SK-N-MC (cell line): ENCODE measurements around the gene SYNPO2.
"Not testable (repeated sequence)": the region's sequence is repeated elsewhere in the genome, so short reads cannot be mapped to it uniquely, and the experiment has no call there.

Experiments used
- DNase-seq: peaks from one replicate; pipeline ENCODE4 v3.0.0-alpha.2; 2011; ENCODE audit warnings: low read depth, low spot score
- H3K27ac ChIP-seq: fragments of 200-600 bp; sonication (generic); 2 replicates; pipeline ENCODE4 v1.5.1; 2016; ENCODE audit warnings: mixed run types
- H3K36me3 ChIP-seq: fragments of 200-600 bp; sonication (generic); 2 replicates; pipeline ENCODE4 v1.6.1; 2017; ENCODE audit warnings: antibody characterized with exemption, low read length, mixed read lengths; ENCODE audit not compliant: insufficient read depth
- H3K4me3 ChIP-seq: fragments of 200-600 bp; sonication (generic); 2 replicates; pipeline ENCODE4 v1.5.1; 2016
- H3K9ac ChIP-seq: fragments of 200-600 bp; sonication (generic); 2 replicates; pipeline ENCODE4 v1.8.0; 2017; ENCODE audit warnings: mixed run types, mixed read lengths; ENCODE audit not compliant: insufficient read length
- H3K9me3 ChIP-seq: fragments of 200-600 bp; sonication (generic); 2 replicates; pipeline ENCODE4 v1.6.1; 2017; ENCODE audit warnings: low read depth, mild to moderate bottlenecking, antibody characterized with exemption, low read length, moderate library complexity, mixed read lengths
- EZH2 ChIP-seq: fragments of 200-600 bp; sonication (generic); IDR thresholded peaks from one replicate; pipeline ENCODE4 v1.6.1; 2017; ENCODE audit warnings: antibody characterized with exemption
- FOXP2 ChIP-seq: optimal IDR thresholded peaks from 2 replicates; pipeline ENCODE3; 2011; ENCODE audit warnings: mild to moderate bottlenecking, moderate library complexity; ENCODE audit not compliant: insufficient read depth; ENCODE audit errors: extremely low read length, control extremely low read depth
- POLR2AphosphoS5 ChIP-seq: IDR thresholded peaks from 2 replicates; pipeline ENCODE4 v1.6.1; 2012; ENCODE audit warnings: mild to moderate bottlenecking, low read depth, low read length, borderline replicate concordance

The SYNPO2 gene

GRCh38 chr4:119005928-119006460 is 117.3 kb downstream of the SYNPO2 start:
- Histone ChIP-seq H3K9ac (no peak overlapping the region), H3K9me3 (no peaks in the 10 kb centered on the region), H3K27ac (no peak overlapping the region), H3K36me3 (no peaks in the 10 kb centered on the region), H3K4me3 (no peak overlapping the region)
- no peak for DNase-seq
- no peak for TF ChIP-seq POLR2AphosphoS5

DNA sequence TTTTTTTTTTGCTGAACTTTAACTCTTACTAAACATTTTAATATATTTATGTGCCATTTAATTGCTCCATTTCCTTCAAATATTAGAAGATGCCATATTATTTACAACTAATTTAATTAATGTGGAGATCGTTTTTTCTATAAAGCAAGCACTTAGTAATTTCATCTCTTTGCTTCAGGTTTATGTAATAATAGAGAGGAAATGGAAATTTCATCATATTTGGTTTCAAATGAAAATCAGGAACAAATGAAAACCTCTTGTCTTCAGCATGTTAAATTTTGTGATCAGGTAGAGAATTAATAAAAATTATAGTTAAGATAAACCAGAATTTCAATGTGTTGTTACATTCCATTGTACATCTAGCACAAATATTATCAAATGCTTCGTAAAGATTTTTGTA is 120.1 kb downstream of the SYNPO2 start:
- Histone ChIP-seq H3K4me3 (no peak overlapping the region), H3K36me3 (no peaks in the 10 kb centered on the region), H3K9me3 (no peaks in the 10 kb centered on the region), H3K27ac (no peak overlapping the region), H3K9ac (no peak overlapping the region)
- DNase-seq, result no peak
- TF ChIP-seq POLR2AphosphoS5 (no peak), EZH2 (no peak), FOXP2 (no peak)

DNA sequence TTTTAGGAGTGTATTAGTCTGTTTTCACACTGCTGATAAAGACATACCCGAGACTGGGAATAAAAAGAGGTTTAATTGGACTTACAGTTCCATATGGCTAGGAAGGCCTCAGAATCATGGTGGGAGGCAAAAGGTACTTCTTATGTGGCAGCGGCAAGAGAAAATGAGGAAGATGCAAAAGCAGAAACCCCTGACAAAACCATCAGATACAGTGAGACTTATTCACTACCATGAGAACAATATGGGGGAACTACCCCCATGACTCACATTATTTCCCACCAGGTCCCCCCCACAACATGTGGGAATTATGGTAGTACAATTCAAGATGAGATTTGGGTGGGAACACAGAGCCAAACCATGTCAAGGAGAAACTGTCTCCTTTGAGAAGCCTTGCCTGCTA is 121.6 kb downstream of the SYNPO2 start:
- not testable (repeated sequence) for DNase-seq, H3K9ac ChIP-seq, H3K4me3 ChIP-seq, H3K36me3 ChIP-seq, H3K27ac ChIP-seq, H3K9me3 ChIP-seq

DNA sequence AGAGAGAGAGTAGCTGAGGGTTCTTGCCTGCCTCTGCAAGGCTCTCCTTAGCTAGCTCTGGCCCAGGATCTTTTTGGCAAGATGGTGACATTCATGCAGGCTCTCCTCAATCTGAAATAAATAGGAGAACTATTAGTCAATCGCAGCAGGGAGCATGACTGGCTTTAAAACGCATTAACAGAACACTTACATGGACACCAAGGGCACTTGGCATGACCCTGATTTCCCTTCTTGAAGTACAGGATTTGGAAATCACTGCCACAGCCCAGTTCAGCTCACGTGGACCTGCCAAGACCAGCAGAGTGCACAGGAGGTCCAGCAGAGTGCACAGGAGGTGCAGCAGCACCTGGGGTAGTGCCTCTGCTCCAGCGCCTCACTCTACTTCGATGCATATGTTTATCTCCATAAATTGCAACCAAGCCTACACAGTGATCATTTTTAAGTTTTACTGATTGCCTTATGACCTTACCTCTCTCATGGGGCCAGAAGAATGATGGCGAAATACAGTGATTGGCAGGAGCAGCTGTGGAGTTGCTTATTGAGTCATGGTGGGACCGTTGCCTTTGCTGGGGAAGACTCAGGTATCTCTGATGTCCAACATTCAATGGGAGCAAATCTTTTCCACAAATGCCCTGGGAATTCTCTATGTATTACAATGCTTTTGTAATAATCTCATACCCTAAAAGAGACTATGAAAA is 122.4 kb downstream of the SYNPO2 start:
- Histone ChIP-seq H3K9me3 (no peaks in the 10 kb centered on the region), H3K9ac (no peak overlapping the region), H3K4me3 (no peak overlapping the region), H3K36me3 (no peaks in the 10 kb centered on the region), H3K27ac (no peak overlapping the region)
- DNase-seq, result no peak
- no peak for TF ChIP-seq POLR2AphosphoS5
- TF ChIP-seq FOXP2, result no peak
- no peak for TF ChIP-seq EZH2

- H3K9ac ChIP-seq, result no peak overlapping the region
- DNase-seq, result no peak
- H3K27ac ChIP-seq, result no peak overlapping the region
- no peaks in the 10 kb centered on the region for H3K36me3 ChIP-seq
- no peak for TF ChIP-seq EZH2
- no peak for TF ChIP-seq POLR2AphosphoS5
- TF ChIP-seq FOXP2, result no peak
- no peaks in the 10 kb centered on the region for H3K9me3 ChIP-seq
- no peak overlapping the region for H3K4me3 ChIP-seq
Observed at GRCh38 chr4:119011607-119011988, 122.9 kb downstream of the SYNPO2 start.

GRCh38 chr4:119014658-119015057 is 126.0 kb downstream of the SYNPO2 start:
- H3K4me3 ChIP-seq, result no peak overlapping the region
- no peaks in the 10 kb centered on the region for H3K36me3 ChIP-seq
- no peaks in the 10 kb centered on the region for H3K9me3 ChIP-seq
- no peak overlapping the region for H3K9ac ChIP-seq
- no peak for DNase-seq
- H3K27ac ChIP-seq, result no peak overlapping the region
- no peak for TF ChIP-seq POLR2AphosphoS5
- no peak for TF ChIP-seq FOXP2
- no peak for TF ChIP-seq EZH2

GRCh38 chr4:119016636-119017035 is 128.0 kb downstream of the SYNPO2 start:
- no peaks in the 10 kb centered on the region for H3K36me3 ChIP-seq
- TF ChIP-seq POLR2AphosphoS5 (no peak), EZH2 (no peak), FOXP2 (no peak)
- no peaks in the 10 kb centered on the region for H3K9me3 ChIP-seq
- H3K27ac ChIP-seq, result no peak overlapping the region
- no peak overlapping the region for H3K4me3 ChIP-seq
- DNase-seq, result no peak
- H3K9ac ChIP-seq, result no peak overlapping the region

DNA sequence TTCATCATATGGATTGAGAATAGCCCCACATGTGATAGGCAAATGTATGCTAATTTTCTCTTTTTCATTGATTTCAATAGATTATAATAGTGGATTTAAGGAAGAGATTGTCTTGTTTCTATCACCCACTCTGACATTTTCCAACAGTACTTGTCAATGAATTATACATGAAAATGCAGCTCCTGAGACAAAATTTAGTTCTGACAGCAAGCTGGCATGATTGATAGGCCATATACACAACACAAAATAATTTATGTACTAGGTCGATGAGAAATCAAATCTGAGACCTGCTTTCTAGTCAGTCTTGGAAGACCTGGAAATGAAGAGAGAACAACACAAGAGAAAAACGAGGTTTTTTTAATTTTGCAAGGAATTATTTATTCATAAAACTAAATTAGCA is 129.0 kb downstream of the SYNPO2 start:
- Histone ChIP-seq H3K9ac (no peak overlapping the region), H3K9me3 (no peaks in the 10 kb centered on the region), H3K36me3 (no peaks in the 10 kb centered on the region), H3K27ac (no peak overlapping the region), H3K4me3 (no peak overlapping the region)
- DNase-seq, result no peak
- TF ChIP-seq FOXP2 (no peak), EZH2 (no peak), POLR2AphosphoS5 (no peak)

- Histone ChIP-seq H3K9ac (no peak overlapping the region), H3K9me3 (no peaks in the 10 kb centered on the region), H3K4me3 (no peak overlapping the region), H3K27ac (no peak overlapping the region), H3K36me3 (no peaks in the 10 kb centered on the region)
- DNase-seq, result no peak
- TF ChIP-seq EZH2 (no peak), FOXP2 (no peak), POLR2AphosphoS5 (no peak)
Observed at GRCh38 chr4:119020158-119020557, 131.5 kb downstream of the SYNPO2 start.

DNA sequence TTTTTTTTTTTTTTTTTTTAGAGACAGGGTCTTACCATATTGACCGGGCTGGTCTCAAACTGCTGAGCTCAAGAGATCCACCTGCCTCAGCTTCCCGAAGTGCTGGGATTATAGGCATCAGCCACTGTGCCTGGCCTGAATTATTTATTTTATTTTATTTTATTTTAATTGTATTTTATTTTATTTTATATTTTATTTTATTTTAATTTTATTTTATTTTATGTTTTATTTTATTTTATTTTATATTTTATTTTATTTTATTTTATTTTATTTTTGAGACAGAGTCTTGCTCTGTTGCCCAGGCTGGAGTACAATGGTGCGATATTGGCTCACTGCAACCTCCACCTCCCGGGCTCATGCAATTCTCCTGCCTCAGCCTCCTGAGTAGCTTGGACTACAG is 133.9 kb downstream of the SYNPO2 start:
- DNase-seq, H3K9me3 ChIP-seq, H3K36me3 ChIP-seq, H3K9ac ChIP-seq, H3K4me3 ChIP-seq, H3K27ac ChIP-seq: not testable (repeated sequence)
